HEK293T (cell line): ENCODE results near the gene LYRM4.

Source experiments
- CTCF ChIA-PET: fragments of 350-600 bp; formaldehyde crosslinking; extraction: SDS; loops from one replicate; lab custom pipeline; 2021; ENCODE audit warnings: antibody characterized with exemption, inconsistent platforms; lab: Yijun Ruan, JAX
- POLR2A ChIA-PET: fragments of 350-600 bp; formaldehyde crosslinking; extraction: SDS; loops from one replicate; lab custom pipeline; 2020; ENCODE audit warnings: antibody characterized with exemption, inconsistent platforms; lab: Yijun Ruan, JAX
- DNase-seq: peaks from one replicate; pipeline ENCODE4 v3.0.0; 2012; ENCODE audit warnings: mixed read lengths; ENCODE audit errors: extremely low spot score
- ARNT ChIP-seq: fragments of 450-650 bp; IDR thresholded peaks from 2 replicates; pipeline ENCODE4 v1.6.1; 2017; ENCODE audit warnings: mild to moderate bottlenecking
- BHLHE40 ChIP-seq: fragments of 450-650 bp; IDR thresholded peaks from 2 replicates; pipeline ENCODE4 v1.6.1; 2016; ENCODE audit warnings: mild to moderate bottlenecking, moderate library complexity, borderline replicate concordance
- CTBP1 ChIP-seq: fragments of 450-650 bp; IDR thresholded peaks from 2 replicates; pipeline ENCODE4 v1.6.1; 2016; ENCODE audit warnings: borderline replicate concordance
- ELF4 ChIP-seq: fragments of 450-650 bp; IDR thresholded peaks from 2 replicates; pipeline ENCODE4 v1.6.1; 2017; ENCODE audit warnings: antibody characterized with exemption
- FOXA1 ChIP-seq: fragments of 450-650 bp; IDR thresholded peaks from 2 replicates; pipeline ENCODE4 v1.6.1; 2016; ENCODE audit warnings: mild to moderate bottlenecking
- FOXK2 ChIP-seq: fragments of 450-650 bp; IDR thresholded peaks from 2 replicates; pipeline ENCODE4 v1.6.1; 2016; ENCODE audit warnings: mild to moderate bottlenecking
- FOXM1 ChIP-seq: fragments of 450-650 bp; IDR thresholded peaks from 2 replicates; pipeline ENCODE4 v1.6.1; 2017; ENCODE audit warnings: mild to moderate bottlenecking, borderline replicate concordance
- HDGF ChIP-seq: fragments of 450-650 bp; IDR thresholded peaks from 2 replicates; pipeline ENCODE4 v1.6.1; 2017; ENCODE audit warnings: antibody characterized with exemption, borderline replicate concordance
- L3MBTL2 ChIP-seq: fragments of 450-650 bp; conservative IDR thresholded peaks from 2 replicates; pipeline ENCODE4 v1.6.1; 2016; ENCODE audit warnings: mild to moderate bottlenecking
- LEF1 ChIP-seq: fragments of 450-650 bp; IDR thresholded peaks from 2 replicates; pipeline ENCODE4 v1.6.1; 2017; ENCODE audit warnings: mild to moderate bottlenecking, borderline replicate concordance
- NFRKB ChIP-seq: fragments of 450-650 bp; IDR thresholded peaks from 2 replicates; pipeline ENCODE4 v1.6.1; 2016; ENCODE audit warnings: mild to moderate bottlenecking, moderate library complexity
- PKNOX1 ChIP-seq: fragments of 450-650 bp; IDR thresholded peaks from 2 replicates; pipeline ENCODE4 v1.6.1; 2016
- SP1 ChIP-seq: fragments of 450-650 bp; IDR thresholded peaks from 2 replicates; pipeline ENCODE4 v1.6.1; 2017
- SUZ12 ChIP-seq: fragments of 450-650 bp; IDR thresholded peaks from 2 replicates; pipeline ENCODE4 v1.6.1; 2016; ENCODE audit warnings: mild to moderate bottlenecking
- TARDBP ChIP-seq: fragments of 450-650 bp; IDR thresholded peaks from 2 replicates; pipeline ENCODE4 v1.6.1; 2016
- ZNF384 ChIP-seq: fragments of 450-650 bp; IDR thresholded peaks from 2 replicates; pipeline ENCODE4 v1.6.1; 2016

LYRM4 gene

GRCh38 chr6:5128351-5128750 lies 132.4 kb downstream of the LYRM4 start:
- CTCF ChIA-PET, result no interaction called here
- POLR2A ChIA-PET, result no interaction called here
- no peak for DNase-seq
- TF ChIP-seq TARDBP (no peak), FOXM1 (no peak), PKNOX1 (no peak), ELF4 (no peak), SP1 (no peak), CTBP1 (no peak), ARNT (no peak), HDGF (no peak), ZNF384 (no peak), FOXA1 (no peak), LEF1 (no peak), BHLHE40 (no peak), FOXK2 (no peak), NFRKB (no peak), SUZ12 (no peak), L3MBTL2 (no peak)

GRCh38 chr6:5127106-5127687 lies 133.6 kb downstream of the LYRM4 start:
- CTCF ChIA-PET, result interaction anchor here (0.6 kb wide), 1 partner anchor 20 kb away, joined by 3 read pairs; no protein-coding TSS in a partner anchor
- POLR2A ChIA-PET, result no interaction called here
- DNase-seq, result no peak
- TF ChIP-seq ZNF384 (no peak), FOXM1 (no peak), TARDBP (no peak), ARNT (no peak), BHLHE40 (no peak), CTBP1 (no peak), LEF1 (no peak), NFRKB (no peak)

- CTCF ChIA-PET, result no interaction called here
Observed at GRCh38 chr6:5126214-5126613, 134.5 kb downstream of the LYRM4 start.

GRCh38 chr6:5125152-5126006 lies 135.4 kb downstream of the LYRM4 start:
- ChIA-PET CTCF (no interaction called here), POLR2A (no interaction called here)
- no peak for DNase-seq
- TF ChIP-seq NFRKB, result no peak
- no peak for TF ChIP-seq FOXK2
- no peak for TF ChIP-seq TARDBP
- TF ChIP-seq SUZ12, result no peak
- no peak for TF ChIP-seq BHLHE40
- no peak for TF ChIP-seq FOXM1
- no peak for TF ChIP-seq SP1
- no peak for TF ChIP-seq FOXA1
- no peak for TF ChIP-seq LEF1
- no peak for TF ChIP-seq L3MBTL2
- no peak for TF ChIP-seq ELF4

More at GRCh38 chr6:5126214-5126613, 134.5 kb downstream of the LYRM4 start:
- TF ChIP-seq ELF4 (no peak), LEF1 (no peak), FOXK2 (no peak), ARNT (no peak), SP1 (no peak), FOXM1 (no peak), ZNF384 (no peak), SUZ12 (no peak), CTBP1 (no peak), L3MBTL2 (no peak), HDGF (no peak), TARDBP (no peak), FOXA1 (no peak), BHLHE40 (no peak), NFRKB (no peak)
- no peak for DNase-seq
- POLR2A ChIA-PET, result no interaction called here

GRCh38 chr6:5124526-5124925 lies 136.2 kb downstream of the LYRM4 start:
- TF ChIP-seq L3MBTL2 (no peak), CTBP1 (no peak)
- POLR2A ChIA-PET, result no interaction called here
- DNase-seq, result no peak
- CTCF ChIA-PET, result no interaction called here

- ChIA-PET CTCF (no interaction called here), POLR2A (no interaction called here)
- no peak for DNase-seq
- TF ChIP-seq CTBP1 (no peak), FOXA1 (no peak), TARDBP (no peak), FOXM1 (no peak), ARNT (no peak), SP1 (no peak), BHLHE40 (no peak)
Observed at GRCh38 chr6:5123296-5124143, 137.2 kb downstream of the LYRM4 start.

- CTCF ChIA-PET, result no interaction called here
- DNase-seq, result no peak
- TF ChIP-seq FOXA1 (no peak), BHLHE40 (no peak), SP1 (no peak)
- POLR2A ChIA-PET, result no interaction called here
Observed at GRCh38 chr6:5122504-5123112, 138.1 kb downstream of the LYRM4 start.
